Islet precursor cell (in vitro differentiated cells): Measurements from ENCODE around the gene SLC25A30.

Source experiments
- DNase-seq: peaks from one replicate; pipeline ENCODE4 v3.0.0-alpha.2; 2018

Gene SLC25A30

GRCh38 chr13:45417790-45418534, at the start of gene SLC25A30:
SLC25A30 (minus strand) TSS chr13:45418373; CDS start chr13:45411425, 6,948 bp downstream.
- DNase-seq, result peak; percentile 98

- no peak for DNase-seq
Measured at GRCh38 chr13:45466359-45466758, 48.2 kb upstream of the SLC25A30 start.

GRCh38 chr13:45464687-45465453, 46.7 kb upstream of the SLC25A30 start, which contains the start of gene COG3:
COG3 (plus strand) TSS chr13:45464939; CDS start chr13:45465037, 98 bp downstream.
- peak; percentile 95 for DNase-seq

GRCh38 chr13:45464141-45464686, 46.0 kb upstream of the SLC25A30 start:
- DNase-seq, result no peak

- DNase-seq, result no peak
Measured at GRCh38 chr13:45456196-45456972, 38.2 kb upstream of the SLC25A30 start.

- no peak for DNase-seq
Measured at GRCh38 chr13:45454204-45454603, 36.0 kb upstream of the SLC25A30 start.

- DNase-seq, result no peak
Measured at GRCh38 chr13:45451282-45451681, 33.1 kb upstream of the SLC25A30 start.

GRCh38 chr13:45448965-45449559, 30.9 kb upstream of the SLC25A30 start:
- no peak for DNase-seq

GRCh38 chr13:45447050-45447661, 29.0 kb upstream of the SLC25A30 start:
- no peak for DNase-seq

GRCh38 chr13:45446181-45446580, 28.0 kb upstream of the SLC25A30 start:
- DNase-seq, result peak; percentile 71

- no peak for DNase-seq
Measured at GRCh38 chr13:45445053-45445452, 26.9 kb upstream of the SLC25A30 start.

- DNase-seq, result no peak
Measured at GRCh38 chr13:45441633-45442032, 23.5 kb upstream of the SLC25A30 start.

GRCh38 chr13:45439781-45440462, 21.7 kb upstream of the SLC25A30 start:
- DNase-seq, result no peak

- DNase-seq, result no peak
Measured at GRCh38 chr13:45439008-45439407, 20.8 kb upstream of the SLC25A30 start.

- no peak for DNase-seq
Measured at GRCh38 chr13:45437947-45438346, 19.8 kb upstream of the SLC25A30 start.

- DNase-seq, result no peak
Measured at GRCh38 chr13:45436953-45437352, 18.8 kb upstream of the SLC25A30 start.

GRCh38 chr13:45436332-45436731, 18.2 kb upstream of the SLC25A30 start:
- DNase-seq, result no peak

GRCh38 chr13:45434556-45435371, 16.6 kb upstream of the SLC25A30 start:
- peak; percentile 22 for DNase-seq

- peak; percentile 22 for DNase-seq
Measured at GRCh38 chr13:45433381-45433790, 15.2 kb upstream of the SLC25A30 start.

GRCh38 chr13:45432737-45433380, 14.7 kb upstream of the SLC25A30 start:
- DNase-seq, result no peak
